ENCODE results near the gene AP3B1. TPM values are rescaled to one million over a fixed set of nuclear protein-coding genes. Genes with fewer than 3 reads are reported as not detected.

The AP3B1 gene
- polyA plus RNA-seq, 3 donors: 20.3 to 39.8 (median 24.9) TPM

DNA sequence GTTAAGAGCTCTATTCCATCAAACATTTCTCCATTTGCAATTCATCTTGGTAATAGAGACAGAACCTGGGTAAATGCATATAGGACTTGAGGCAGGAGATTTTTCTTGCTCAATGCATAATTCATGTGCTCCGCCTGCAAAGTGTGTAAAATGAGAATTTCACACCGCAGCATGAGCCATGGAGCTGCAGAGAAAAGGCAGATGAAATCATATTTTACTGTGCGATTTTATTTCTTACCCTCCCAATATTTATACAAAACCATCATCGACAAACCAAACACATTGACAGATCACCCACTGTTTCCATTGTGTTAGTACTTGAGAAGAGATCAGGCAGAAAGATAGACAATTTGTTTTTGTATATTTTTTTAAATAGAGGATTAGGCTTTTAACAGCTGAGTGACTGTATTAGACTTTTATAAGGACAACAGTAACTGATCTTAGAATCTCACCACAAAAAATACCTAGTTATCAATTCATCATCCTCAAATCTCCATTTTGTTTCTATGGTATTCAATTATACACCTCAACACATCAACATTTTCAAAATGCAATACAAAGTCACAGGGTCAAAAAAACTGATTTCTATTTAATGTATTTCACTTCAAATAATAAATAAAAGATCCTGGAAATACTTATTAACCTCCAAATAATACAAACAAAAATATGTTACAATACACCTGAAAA, 191.1 kb downstream of the AP3B1 start:
- no peak overlapping the region for H3K4me2 ChIP-seq (replicated peaks; ENCODE audit: extremely low read depth, low read length, poor library complexity, severe bottlenecking)
- intact Hi-C loops (cut with micrococcal nuclease): no loop called here
- H3K9me3 ChIP-seq (replicated peaks in 1 of 2; ENCODE audit: control insufficient read depth in 1 of 2, insufficient read depth in 1 of 2, low read length in 2 of 2): no peaks in the 10 kb centered on the region
- no peak overlapping the region for H3K27ac ChIP-seq (ENCODE audit: low read depth in 1 of 2, low read length in 2 of 2)
- H3K9ac ChIP-seq (ENCODE audit: insufficient read depth, low read length, poor library complexity, severe bottlenecking): no peak overlapping the region
- Mint-ChIP-seq H3K27me3 (ENCODE audit: low read depth in 3 of 3) (no peaks in the 10 kb centered on the region), H3K4me1 (no peaks in the 10 kb centered on the region), H3K9me3 (peaks cover 0 to 6% (median 4%) of the 10 kb centered on the region in 7 donors), H3K27ac (no peak overlapping the region), H3K4me3 (no peak overlapping the region), H3K36me3 (peaks cover 60 to 62% of the 10 kb centered on the region in 2 donors)
- H3K79me2 ChIP-seq (ENCODE audit: insufficient read depth, low read length): no peaks in the 10 kb centered on the region
- H3K4me1 ChIP-seq (ENCODE audit: control insufficient read depth in 1 of 2, insufficient read depth in 2 of 2, low read length in 2 of 2): no peaks in the 10 kb centered on the region
- H3K27me3 ChIP-seq (ENCODE audit: control insufficient read depth in 2 of 2, insufficient read depth in 2 of 2, low read length in 2 of 2): no peaks in the 10 kb centered on the region
- H3K4me3 ChIP-seq (replicated peaks in 1 of 3; ENCODE audit: low read depth in 2 of 3, low read length in 3 of 3): no peak overlapping the region
- no peak for DNase-seq
- TF ChIP-seq, protein P1, sequence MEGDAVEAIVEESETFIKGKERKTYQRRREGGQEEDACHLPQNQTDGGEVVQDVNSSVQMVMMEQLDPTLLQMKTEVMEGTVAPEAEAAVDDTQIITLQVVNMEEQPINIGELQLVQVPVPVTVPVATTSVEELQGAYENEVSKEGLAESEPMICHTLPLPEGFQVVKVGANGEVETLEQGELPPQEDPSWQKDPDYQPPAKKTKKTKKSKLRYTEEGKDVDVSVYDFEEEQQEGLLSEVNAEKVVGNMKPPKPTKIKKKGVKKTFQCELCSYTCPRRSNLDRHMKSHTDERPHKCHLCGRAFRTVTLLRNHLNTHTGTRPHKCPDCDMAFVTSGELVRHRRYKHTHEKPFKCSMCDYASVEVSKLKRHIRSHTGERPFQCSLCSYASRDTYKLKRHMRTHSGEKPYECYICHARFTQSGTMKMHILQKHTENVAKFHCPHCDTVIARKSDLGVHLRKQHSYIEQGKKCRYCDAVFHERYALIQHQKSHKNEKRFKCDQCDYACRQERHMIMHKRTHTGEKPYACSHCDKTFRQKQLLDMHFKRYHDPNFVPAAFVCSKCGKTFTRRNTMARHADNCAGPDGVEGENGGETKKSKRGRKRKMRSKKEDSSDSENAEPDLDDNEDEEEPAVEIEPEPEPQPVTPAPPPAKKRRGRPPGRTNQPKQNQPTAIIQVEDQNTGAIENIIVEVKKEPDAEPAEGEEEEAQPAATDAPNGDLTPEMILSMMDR (IDR thresholded peaks at IDR 0.05): no peak
- WGBS (ENCODE audit: insufficient coverage): no CpG with 5 or more reads among the region's 4 CpGs
- H3K36me3 ChIP-seq (replicated peaks in 1 of 2; ENCODE audit: control insufficient read depth in 1 of 2, insufficient read depth in 2 of 2, low read length in 2 of 2): peaks cover 52 to 71% of the 10 kb centered on the region in 2 donors
- H4K20me1 ChIP-seq (ENCODE audit: insufficient read depth, low read length): no peaks in the 10 kb centered on the region
- no peak overlapping the region for H2AFZ ChIP-seq (ENCODE audit: insufficient read depth, low read depth, low read length, poor library complexity, severe bottlenecking)

DNA sequence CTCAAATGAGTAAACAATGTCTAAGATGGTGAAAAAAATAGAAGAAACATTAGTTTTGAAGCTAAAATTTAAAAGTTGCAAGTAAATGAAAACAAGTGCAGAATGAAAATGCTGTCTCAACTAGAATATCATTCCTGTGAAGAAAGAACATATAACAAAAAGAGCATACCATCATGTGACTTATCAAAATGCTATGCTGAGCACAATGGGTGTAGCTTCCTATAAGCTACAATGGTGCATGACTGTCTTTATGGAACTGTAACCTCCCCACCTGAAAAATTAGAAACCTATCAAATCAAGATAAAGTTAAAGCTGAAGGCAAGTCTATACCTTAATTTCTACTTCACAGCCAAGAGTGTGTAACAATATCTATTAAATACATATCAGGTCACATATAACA, 192.0 kb downstream of the AP3B1 start:
- Histone ChIP-seq H3K27ac (ENCODE audit: low read depth in 1 of 2, low read length in 2 of 2) (no peak overlapping the region), H3K4me3 (replicated peaks in 1 of 3; ENCODE audit: low read depth in 2 of 3, low read length in 3 of 3) (no peak overlapping the region), H4K20me1 (ENCODE audit: insufficient read depth, low read length) (no peaks in the 10 kb centered on the region), H2AFZ (ENCODE audit: insufficient read depth, low read depth, low read length, poor library complexity, severe bottlenecking) (no peak overlapping the region), H3K79me2 (ENCODE audit: insufficient read depth, low read length) (no peaks in the 10 kb centered on the region), H3K4me2 (replicated peaks; ENCODE audit: extremely low read depth, low read length, poor library complexity, severe bottlenecking) (no peak overlapping the region), H3K4me1 (ENCODE audit: control insufficient read depth in 1 of 2, insufficient read depth in 2 of 2, low read length in 2 of 2) (no peaks in the 10 kb centered on the region), H3K9ac (ENCODE audit: insufficient read depth, low read length, poor library complexity, severe bottlenecking) (no peak overlapping the region), H3K36me3 (replicated peaks in 1 of 2; ENCODE audit: control insufficient read depth in 1 of 2, insufficient read depth in 2 of 2, low read length in 2 of 2) (peaks cover 46 to 64% of the 10 kb centered on the region in 2 donors), H3K9me3 (replicated peaks in 1 of 2; ENCODE audit: control insufficient read depth in 1 of 2, insufficient read depth in 1 of 2, low read length in 2 of 2) (no peaks in the 10 kb centered on the region), H3K27me3 (ENCODE audit: control insufficient read depth in 2 of 2, insufficient read depth in 2 of 2, low read length in 2 of 2) (no peaks in the 10 kb centered on the region)
- Mint-ChIP-seq H3K9me3 (peaks cover 0 to 9% (median 4%) of the 10 kb centered on the region in 7 donors), H3K36me3 (peaks cover 58 to 63% of the 10 kb centered on the region in 2 donors), H3K4me1 (no peaks in the 10 kb centered on the region), H3K27ac (no peak overlapping the region), H3K4me3 (no peak overlapping the region), H3K27me3 (ENCODE audit: low read depth in 3 of 3) (no peaks in the 10 kb centered on the region)
- TF ChIP-seq, protein P1 (IDR thresholded peaks at IDR 0.05): no peak
- intact Hi-C loops (cut with micrococcal nuclease): no loop called here
- no peak for DNase-seq
